Urinary bladder (tissue), 4 donors: ENCODE data around the gene DEPDC1B. TPM values are rescaled to one million over a fixed set of nuclear protein-coding genes. Genes with fewer than 3 reads are reported as not detected.
"Not testable (repeated sequence)": the region's sequence is repeated elsewhere in the genome, so short reads cannot be mapped to it uniquely, and the experiment has no call there.

ENCODE experiments used
- DNase-seq: peaks from one replicate; pipeline ENCODE4 v3.0.0-alpha.2; 2015; ENCODE audit errors: extremely low spot score
- H3K27ac ChIP-seq: one replicate; pipeline ENCODE4 v1.5.1; 2013; ENCODE audit warnings: low read depth, mild to moderate bottlenecking, moderate library complexity
- H3K36me3 ChIP-seq: one replicate; pipeline ENCODE4 v1.6.1; 2013; ENCODE audit warnings: mild to moderate bottlenecking, moderate library complexity; ENCODE audit not compliant: insufficient read depth
- H3K4me1 ChIP-seq: one replicate; pipeline ENCODE4 v1.6.1; 2013; ENCODE audit warnings: mild to moderate bottlenecking, moderate library complexity; ENCODE audit not compliant: insufficient read depth
- H3K4me3 ChIP-seq: one replicate; pipeline ENCODE4 v1.5.1; 2013; ENCODE audit warnings: low read depth, low read length
- WGBS: extraction: QIAGEN DNeasy Blood & Tissue Kit; methylation state at CpG from one replicate; pipeline ENCODE4 v1.1.7; 2013; 5-methylcytosine and 5-hydroxymethylcytosine counted together
- polyA plus RNA-seq: library from polyadenylated mRNA; stranded (reverse); fragments of 200-250 nt; gene quantifications from one replicate; pipeline ENCODE4 v1.2.3, GENCODE V29; 2013
- total RNA-seq: library from RNA; depleted of rRNA; stranded (reverse); fragments of >200 nt; gene quantifications from one replicate; pipeline ENCODE4 v1.2.3, GENCODE V29; 2014
- donor health status: healthy with polysubstance abuse.
- donor health status: healthy.

DEPDC1B gene
- total and polyA plus RNA-seq, 2 donors, result 0.23 to 8.4 TPM

DNA sequence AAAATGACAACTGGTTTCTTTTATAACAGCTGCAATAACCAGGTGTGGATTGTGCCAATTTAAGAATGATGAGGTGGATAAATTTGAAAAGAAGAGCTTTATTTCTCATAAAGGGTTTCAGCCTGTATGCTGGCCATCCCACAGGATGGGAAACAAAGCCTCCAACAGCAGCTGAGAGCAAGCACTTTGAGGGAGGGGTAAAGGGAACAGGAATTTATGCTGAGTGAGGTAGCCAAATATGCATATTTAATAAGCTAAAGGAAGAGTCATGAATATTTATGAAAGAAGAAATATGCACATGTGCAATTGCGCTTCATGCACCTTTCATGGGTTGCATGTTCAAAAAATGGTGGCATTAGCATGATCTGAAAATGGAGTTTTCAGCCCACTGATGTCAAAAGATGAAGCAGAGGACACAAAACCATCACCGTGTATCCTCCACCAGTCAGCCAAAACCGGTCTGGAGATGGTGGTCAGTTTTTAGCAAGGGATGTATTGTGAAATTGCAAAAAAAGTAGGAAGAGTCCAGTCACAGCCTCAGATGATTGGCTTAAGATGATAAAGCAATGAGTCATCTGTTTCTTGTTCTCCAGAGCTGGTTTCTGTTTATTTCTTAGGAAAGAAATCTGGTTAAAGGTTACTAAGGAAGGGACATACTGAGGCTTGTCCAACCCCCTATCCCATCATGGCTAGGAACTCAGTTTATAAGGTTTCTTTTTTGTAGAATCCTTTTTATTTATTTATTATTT is 47.9 kb downstream of the DEPDC1B start:
- Histone ChIP-seq H3K27ac (no peak overlapping the region), H3K4me1 (no peaks in the 10 kb centered on the region), H3K36me3 (no peaks in the 10 kb centered on the region), H3K4me3 (no peak overlapping the region)
- WGBS, result 90% methylated on average over 3 of the region's 3 CpGs
- no peak for DNase-seq

DNA sequence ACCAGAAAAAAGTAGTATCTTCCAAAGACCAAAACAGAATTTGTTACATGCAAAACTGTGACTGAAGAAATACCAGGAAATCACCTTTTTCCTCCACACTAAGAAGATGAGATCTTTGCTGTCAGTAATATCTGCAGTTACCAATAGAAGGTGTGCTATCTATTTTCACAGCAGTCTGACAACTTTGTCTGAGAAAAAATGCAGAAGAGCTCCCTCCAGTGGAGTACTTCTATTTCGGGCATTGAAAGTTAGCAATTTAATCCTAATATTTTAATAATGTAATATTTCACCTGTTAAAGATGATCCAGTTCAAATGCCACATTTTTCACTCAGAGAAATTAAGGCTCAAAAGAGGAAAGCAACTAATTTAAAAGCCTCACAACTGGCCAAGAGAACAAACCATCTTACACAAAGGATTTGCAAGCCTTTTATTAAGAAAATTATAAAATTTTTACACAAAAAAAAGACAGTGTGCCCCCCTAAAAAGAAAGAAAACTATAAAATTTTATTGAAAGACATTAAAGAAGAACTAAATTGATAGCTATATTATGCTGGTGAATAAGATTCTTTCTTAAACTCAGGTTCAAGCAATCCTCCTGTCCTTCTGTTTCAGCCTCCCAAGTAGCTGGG is 50.6 kb downstream of the DEPDC1B start:
- Histone ChIP-seq H3K4me1 (no peaks in the 10 kb centered on the region), H3K27ac (no peak overlapping the region), H3K36me3 (no peaks in the 10 kb centered on the region), H3K4me3 (no peak overlapping the region)
- 22% methylated on average over 1 of the region's 1 CpG for WGBS
- no peak for DNase-seq

DNA sequence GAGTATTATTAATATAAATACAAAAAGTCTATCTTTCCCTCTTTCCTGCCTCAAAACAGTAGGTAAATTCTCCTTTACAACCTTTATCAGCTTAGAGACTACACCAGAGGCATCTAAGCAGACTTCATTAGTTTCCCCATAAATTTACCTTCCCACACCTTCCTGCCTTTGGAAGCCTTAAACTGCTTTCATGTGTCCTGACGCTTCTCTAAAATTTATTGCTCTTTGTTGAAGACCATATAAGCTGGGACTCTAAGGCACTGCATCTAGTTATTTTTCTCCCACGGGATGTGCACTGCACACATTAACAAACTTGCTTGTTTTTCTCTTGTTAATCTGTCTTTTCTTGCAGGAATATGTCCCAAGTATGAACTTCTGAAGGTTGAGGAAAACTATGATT is 51.8 kb downstream of the DEPDC1B start:
- no peaks in the 10 kb centered on the region for H3K4me1 ChIP-seq
- no peak for DNase-seq
- no peaks in the 10 kb centered on the region for H3K36me3 ChIP-seq
- 69% methylated on average over 2 of the region's 2 CpGs for WGBS
- H3K4me3 ChIP-seq, result no peak overlapping the region
- H3K27ac ChIP-seq, result no peak overlapping the region

DNA sequence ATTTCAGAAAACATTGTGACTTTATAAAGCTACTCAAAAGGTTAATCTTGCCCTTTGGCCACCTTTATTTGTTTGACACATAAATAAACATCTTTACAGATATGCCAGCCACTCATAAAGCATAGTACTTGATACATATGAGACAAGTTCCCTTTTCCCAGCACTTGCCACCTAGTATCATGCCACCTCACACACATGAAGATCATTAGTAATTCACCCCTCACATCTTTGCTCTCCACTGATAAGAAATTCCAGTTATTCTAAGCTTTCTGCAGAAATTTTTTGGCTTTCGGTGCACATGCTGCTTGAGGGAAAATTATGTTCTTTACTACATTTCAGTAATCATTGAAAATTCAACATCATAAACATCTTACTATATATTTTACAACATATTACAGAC is 59.1 kb downstream of the DEPDC1B start:
- Histone ChIP-seq H3K4me1 (no peaks in the 10 kb centered on the region), H3K27ac (no peak overlapping the region), H3K4me3 (no peak overlapping the region), H3K36me3 (no peaks in the 10 kb centered on the region)
- no peak for DNase-seq
- 100% methylated on average over 1 of the region's 1 CpG for WGBS

DNA sequence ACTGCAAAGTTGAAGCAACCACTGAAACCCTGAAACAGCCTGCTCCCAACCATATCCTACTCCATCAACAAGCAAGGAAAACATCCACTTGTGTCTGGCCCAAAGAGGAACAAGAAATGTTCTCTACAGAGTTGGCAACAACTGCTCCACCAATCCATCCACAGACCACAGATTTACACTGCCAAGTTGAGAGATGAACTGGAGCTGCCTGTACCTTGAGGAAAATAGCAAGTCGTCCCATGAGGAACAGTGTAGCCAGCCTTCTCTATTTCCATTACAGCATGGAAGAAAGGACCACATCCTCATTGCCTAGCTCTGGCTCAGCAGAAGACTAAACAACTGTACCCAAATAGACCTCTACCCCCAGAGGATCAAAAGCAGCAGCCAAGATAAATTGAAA is 60.4 kb downstream of the DEPDC1B start:
- Histone ChIP-seq H3K4me1 (no peaks in the 10 kb centered on the region), H3K27ac (no peak overlapping the region), H3K36me3 (no peaks in the 10 kb centered on the region), H3K4me3 (no peak overlapping the region)
- WGBS, result 80% methylated on average over 1 of the region's 1 CpG
- DNase-seq, result no peak

DNA sequence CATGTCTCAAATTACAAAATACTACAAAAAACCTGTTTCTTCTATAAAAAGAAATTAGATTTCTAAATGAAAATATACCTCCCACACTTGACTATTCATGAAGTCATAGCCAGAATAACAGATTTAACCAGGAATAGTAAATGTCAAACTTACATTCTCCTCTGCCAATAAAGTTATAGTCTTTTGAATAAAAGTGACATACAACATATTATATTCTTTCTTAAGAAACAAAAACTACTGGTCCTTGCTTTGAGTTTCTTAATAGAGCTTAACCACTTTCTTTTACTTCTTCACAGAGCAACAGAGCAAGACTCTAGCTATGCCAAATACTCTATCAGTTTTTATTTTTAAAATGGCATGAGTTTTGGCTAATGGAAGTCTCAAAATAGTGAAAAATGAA is 61.7 kb downstream of the DEPDC1B start:
- no peak overlapping the region for H3K27ac ChIP-seq
- H3K4me1 ChIP-seq, result no peaks in the 10 kb centered on the region
- no peak for DNase-seq
- no peak overlapping the region for H3K4me3 ChIP-seq
- no peaks in the 10 kb centered on the region for H3K36me3 ChIP-seq

DNA sequence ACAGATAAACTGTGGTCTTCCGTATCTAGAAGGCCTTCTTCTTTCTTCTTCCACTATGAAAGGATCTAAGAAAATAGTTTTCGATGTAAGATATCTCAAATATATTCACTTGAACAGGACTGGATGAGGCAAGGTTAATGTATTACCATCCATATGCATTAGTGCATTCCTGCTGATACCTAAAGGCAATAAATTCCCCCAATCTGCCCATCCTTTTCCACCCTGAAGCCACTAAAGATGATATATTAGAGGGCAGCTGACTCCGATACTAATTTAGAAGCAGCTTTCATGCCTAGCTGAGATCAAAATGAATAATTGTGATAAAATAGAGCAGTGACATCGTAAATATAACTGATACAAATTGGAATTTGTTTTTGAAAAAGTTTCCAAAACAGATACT is 63.3 kb downstream of the DEPDC1B start:
- Histone ChIP-seq H3K27ac (no peak overlapping the region), H3K36me3 (no peaks in the 10 kb centered on the region), H3K4me3 (no peak overlapping the region), H3K4me1 (no peaks in the 10 kb centered on the region)
- 96% methylated on average over 4 of the region's 4 CpGs for WGBS
- no peak for DNase-seq

DNA sequence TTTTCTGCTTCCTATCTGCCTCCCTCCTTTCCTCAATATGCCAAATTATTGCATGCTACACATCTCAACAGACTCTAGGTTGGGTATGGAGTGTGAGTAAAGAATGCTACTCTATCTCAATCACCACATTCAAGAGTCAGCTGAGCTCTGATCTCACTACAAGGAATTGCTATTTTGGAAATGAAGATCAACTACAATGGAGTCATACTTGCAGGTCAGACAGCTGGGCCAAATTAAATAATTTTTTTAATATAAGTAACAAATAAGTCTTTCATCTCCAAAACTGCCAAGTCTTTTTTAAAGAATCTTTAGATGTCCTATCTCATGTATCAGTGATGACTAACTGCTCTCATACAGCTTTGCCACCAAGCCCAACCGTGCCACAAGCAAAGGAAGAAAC is 64.0 kb downstream of the DEPDC1B start:
- no peak overlapping the region for H3K27ac ChIP-seq
- H3K4me1 ChIP-seq, result no peaks in the 10 kb centered on the region
- DNase-seq, result no peak
- WGBS, result 91% methylated on average over 1 of the region's 1 CpG
- no peak overlapping the region for H3K4me3 ChIP-seq
- H3K36me3 ChIP-seq, result no peaks in the 10 kb centered on the region

DNA sequence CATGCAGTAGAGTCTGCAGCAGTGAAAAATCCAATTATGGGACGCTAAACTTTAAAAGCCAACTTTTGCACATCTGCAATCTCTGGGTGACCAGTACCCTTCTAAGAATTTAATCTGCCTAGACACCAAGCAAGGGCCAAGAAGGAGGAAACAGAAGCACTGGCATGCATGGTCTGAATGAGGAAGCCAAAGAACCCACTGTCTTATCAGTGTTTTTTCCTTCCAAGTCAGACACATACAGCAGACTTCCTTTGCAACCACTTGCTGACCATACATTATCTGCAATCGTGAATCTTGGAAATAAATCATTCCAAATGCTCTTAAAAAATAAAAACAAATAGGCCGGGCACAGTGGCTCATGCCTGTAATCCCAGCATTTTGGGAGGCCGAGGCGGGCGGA is 65.9 kb downstream of the DEPDC1B start:
- WGBS, result 62% methylated on average over 6 of the region's 6 CpGs
- no peak overlapping the region for H3K27ac ChIP-seq
- no peaks in the 10 kb centered on the region for H3K4me1 ChIP-seq

DNA sequence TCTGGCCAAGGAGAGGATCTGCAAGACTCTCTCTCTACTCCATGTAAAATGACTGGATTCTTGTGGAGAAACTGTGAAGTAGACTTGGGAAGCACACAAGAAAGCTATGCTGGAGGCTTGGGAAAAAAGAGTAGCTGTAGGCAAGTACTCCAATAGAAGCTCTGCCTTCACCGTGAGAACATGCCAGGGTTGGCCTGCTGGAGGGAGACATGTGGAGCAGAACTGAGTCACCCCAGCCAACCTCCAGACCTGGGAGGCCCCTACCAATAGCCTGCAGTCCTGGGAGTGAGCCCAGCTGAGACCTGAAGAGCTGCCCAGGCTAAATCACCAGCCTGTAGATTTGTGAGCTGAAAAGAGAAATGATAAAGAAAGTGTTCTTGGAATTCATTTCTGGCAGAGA is 66.6 kb downstream of the DEPDC1B start:
- Histone ChIP-seq H3K27ac (no peak overlapping the region), H3K4me3 (no peak overlapping the region), H3K36me3 (no peaks in the 10 kb centered on the region), H3K4me1 (no peaks in the 10 kb centered on the region)
- DNase-seq, result no peak
- WGBS, result 33% methylated on average over 1 of the region's 1 CpG

More for the DNA sequence above, 65.9 kb downstream of the DEPDC1B start:
- Histone ChIP-seq H3K4me3 (no peak overlapping the region), H3K36me3 (no peaks in the 10 kb centered on the region)
- no peak for DNase-seq

DNA sequence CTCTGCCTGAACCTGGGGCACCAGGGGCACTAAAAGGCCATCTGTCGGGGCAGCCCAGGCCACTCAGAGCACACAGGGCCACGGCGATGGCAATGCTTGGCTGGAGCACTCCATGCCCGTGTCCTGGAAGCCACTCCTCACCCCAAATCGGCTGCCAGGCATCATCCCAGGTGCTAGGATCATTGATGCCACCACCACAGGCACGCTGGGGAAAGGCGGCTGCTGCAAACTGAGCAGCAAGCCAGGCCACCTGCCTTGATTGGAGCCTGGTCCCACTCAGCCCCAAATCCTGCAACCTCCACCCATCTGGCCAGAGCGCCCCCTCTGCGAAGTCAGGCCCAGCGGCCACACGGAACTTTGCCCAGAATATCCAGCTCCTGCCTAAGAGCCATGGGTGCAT is 67.8 kb downstream of the DEPDC1B start:
- Histone ChIP-seq H3K36me3 (no peaks in the 10 kb centered on the region), H3K27ac (no peak overlapping the region), H3K4me1 (no peaks in the 10 kb centered on the region), H3K4me3 (no peak overlapping the region)
- no peak for DNase-seq
- 97% methylated on average over 11 of the region's 11 CpGs for WGBS

DNA sequence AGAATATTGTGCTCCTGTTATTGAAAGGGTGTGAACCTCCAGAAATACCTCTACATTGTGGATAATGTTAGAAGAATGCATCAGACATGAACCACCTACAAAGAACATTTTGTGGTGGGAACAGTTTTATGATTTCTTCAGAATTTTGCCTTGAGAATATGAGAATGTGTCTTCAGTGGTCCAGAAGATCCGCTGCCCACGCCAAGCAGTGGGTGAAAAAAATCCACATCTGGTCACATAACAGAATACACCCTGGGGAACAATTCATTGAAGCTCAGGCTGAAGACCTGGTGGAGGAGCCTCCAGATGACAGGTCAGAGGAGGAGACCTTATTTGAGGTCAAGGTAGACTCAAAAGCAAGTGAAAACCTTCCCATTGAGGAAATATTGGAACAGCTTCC is 69.1 kb downstream of the DEPDC1B start:
- no peak overlapping the region for H3K27ac ChIP-seq
- WGBS, result 98% methylated on average over 2 of the region's 2 CpGs

DNA sequence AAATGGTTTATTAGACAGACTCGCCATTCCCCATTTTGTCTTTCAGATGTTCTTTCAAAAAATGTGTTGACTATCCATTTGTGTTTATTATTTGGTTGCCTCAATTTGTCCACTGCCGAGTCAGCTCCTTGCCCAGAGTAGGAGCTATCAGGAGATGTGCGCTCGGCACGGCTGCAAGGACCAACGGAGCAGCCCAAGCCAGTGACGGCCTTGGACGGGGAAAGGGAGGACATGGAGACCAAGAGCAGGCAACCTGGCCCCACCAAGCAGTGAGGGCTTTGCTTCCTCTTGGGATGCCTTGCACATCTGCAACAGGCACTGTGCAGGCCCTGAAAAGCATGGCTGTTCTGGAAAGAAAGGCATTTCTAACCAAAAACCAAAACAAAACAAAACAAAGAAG is 69.8 kb downstream of the DEPDC1B start:
- H3K4me1 ChIP-seq, result no peaks in the 10 kb centered on the region
- DNase-seq, result no peak
- 98% methylated on average over 8 of the region's 8 CpGs for WGBS
- H3K27ac ChIP-seq, result no peak overlapping the region
- H3K4me3 ChIP-seq, result no peak overlapping the region
- H3K36me3 ChIP-seq, result no peaks in the 10 kb centered on the region

More for the DNA sequence above, 69.1 kb downstream of the DEPDC1B start:
- no peaks in the 10 kb centered on the region for H3K36me3 ChIP-seq
- H3K4me1 ChIP-seq, result no peaks in the 10 kb centered on the region
- no peak overlapping the region for H3K4me3 ChIP-seq
- no peak for DNase-seq

DNA sequence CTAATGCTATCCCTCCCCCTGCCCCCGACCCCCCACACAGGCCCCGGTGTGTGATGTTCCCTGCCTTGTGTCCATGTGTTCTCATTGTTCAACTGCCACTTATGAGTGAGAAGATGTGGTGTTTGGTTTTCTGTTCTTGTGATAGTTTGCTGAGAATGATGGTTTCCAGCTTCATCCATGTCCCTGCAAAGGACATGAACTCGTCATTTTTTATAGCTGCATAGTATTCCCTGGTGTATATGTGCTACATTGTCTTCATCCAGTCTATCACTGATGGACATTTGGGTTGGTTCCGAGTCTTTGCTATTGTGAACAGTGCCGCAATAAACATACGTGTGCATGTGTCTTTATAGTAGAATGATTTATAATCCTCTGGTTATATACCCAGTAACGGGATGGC is 75.1 kb downstream of the DEPDC1B start:
- not testable (repeated sequence) for H3K4me1 ChIP-seq, H3K36me3 ChIP-seq, H3K4me3 ChIP-seq, DNase-seq, H3K27ac ChIP-seq
- 96% methylated on average over 7 of the region's 7 CpGs for WGBS
